ENCODE data around the gene AKT3.
A peak's percentile ranks its signal among the peaks of the same experiment; 100 is the strongest.
"Not testable (repeated sequence)": the region's sequence is repeated elsewhere in the genome, so short reads cannot be mapped to it uniquely, and the experiment has no call there.

The AKT3 gene

GRCh38 chr1:243841507-243841906 lies 8.5 kb downstream of the AKT3 start:
- no peak for DNase-seq

GRCh38 chr1:243837907-243838535 lies 12.0 kb downstream of the AKT3 start:
- peak in 2 of 5 experiments; percentile 30 to 93 for DNase-seq

DNA sequence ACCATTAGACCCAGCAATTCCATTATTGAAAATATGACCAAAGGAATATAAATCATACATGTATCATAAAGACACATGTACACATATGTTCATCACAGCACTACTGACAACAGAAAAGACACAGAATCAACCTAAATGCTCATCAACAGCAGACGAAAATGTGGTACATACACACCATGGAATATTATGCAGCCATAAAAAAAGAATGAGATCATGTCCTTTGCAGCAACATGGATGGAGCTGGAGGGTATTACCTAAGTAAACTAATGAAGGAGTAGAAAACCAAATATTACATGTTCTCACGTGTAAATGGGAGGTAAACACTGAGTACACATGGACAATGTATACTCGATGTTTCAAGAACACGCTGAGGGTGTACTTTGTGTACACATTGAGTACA lies 15.9 kb downstream of the AKT3 start:
- DNase-seq = no peak

- DNase-seq = no peak
Observed at GRCh38 chr1:243831463-243831862, 18.6 kb downstream of the AKT3 start.

- DNase-seq = no peak
Observed at GRCh38 chr1:243827206-243827605, 22.8 kb downstream of the AKT3 start.

DNA sequence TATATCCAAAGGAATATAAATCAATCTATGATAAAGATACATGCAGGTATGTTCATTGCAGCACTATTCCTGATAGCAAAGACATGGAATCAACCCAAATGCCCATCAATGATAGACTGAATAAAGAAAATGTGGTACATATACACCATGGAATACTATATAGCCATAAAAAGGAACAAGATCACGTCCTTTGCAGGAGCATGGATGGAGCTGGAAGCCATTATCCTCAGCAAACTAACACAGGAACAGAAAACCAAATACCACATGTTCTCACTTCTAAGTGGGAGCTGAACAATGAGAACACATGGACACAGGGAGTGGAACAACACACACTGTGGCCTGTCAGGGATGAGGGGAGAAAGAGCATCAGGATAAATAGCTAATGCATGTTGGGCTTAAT lies 25.1 kb downstream of the AKT3 start:
- not testable (repeated sequence) for DNase-seq

- no peak for DNase-seq
Observed at GRCh38 chr1:243821177-243821680, 28.8 kb downstream of the AKT3 start.

GRCh38 chr1:243819438-243819839 lies 30.6 kb downstream of the AKT3 start:
- no peak for DNase-seq

DNA sequence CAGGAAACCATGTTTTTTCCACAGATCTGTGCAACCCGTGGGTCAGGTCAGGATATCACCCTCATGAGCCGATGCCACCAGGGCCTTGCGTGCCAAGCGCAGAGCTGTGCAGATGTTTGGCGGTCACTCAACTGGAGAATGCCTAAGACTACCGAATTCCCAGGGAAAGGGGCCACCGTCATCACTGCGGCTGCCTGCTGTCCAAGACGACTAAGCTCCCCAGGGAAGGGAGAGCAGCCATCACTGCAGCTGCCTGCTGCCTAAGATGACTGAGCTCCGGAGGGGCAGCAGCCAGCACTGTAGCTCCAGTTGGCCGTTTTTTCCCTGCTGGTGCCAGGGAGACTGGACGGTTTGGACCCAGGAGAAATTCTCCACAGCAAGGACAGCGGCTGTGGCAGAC lies 31.1 kb downstream of the AKT3 start:
- DNase-seq = no peak

DNA sequence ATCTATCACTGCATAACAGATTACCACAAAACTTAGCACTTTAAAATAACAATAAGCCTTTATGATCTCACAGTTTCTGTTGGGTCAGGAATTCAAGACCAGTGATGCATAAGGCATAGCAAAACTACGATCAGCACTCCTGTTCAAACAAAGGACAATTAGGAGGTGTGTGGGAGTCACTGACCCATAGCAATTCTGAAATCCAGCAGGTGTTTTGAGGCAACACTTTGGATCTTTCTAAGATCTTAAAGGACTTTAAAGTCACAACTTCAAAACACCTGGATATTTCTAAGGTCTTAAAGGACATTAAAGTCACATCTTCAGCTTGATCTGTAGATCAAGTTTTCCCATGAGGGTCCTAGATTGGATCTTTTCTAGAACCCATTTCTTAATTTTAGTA lies 35.3 kb downstream of the AKT3 start:
- no peak for DNase-seq

- not testable (repeated sequence) for DNase-seq
Observed at GRCh38 chr1:243807346-243807745, 42.7 kb downstream of the AKT3 start.

DNA sequence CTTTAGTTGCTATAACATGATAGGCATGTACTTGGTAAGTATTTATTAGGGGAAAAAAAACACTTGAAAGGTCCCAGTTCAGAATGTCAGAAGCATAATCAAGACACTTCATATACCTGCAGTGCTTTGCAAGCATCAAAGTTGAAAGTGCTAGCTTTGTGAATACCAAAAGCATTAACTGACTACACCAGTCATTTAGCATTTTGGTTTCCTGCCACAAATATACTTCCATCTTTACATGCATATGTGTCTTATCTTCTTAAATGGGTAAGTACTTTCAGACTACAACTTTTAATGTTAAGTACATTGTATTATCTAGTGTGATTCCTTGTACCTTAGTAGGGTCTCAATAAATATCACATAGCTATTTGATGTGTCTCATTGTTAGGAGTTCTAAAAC lies 43.7 kb downstream of the AKT3 start:
- peak in 1 of 5 experiments; percentile 77 for DNase-seq

DNA sequence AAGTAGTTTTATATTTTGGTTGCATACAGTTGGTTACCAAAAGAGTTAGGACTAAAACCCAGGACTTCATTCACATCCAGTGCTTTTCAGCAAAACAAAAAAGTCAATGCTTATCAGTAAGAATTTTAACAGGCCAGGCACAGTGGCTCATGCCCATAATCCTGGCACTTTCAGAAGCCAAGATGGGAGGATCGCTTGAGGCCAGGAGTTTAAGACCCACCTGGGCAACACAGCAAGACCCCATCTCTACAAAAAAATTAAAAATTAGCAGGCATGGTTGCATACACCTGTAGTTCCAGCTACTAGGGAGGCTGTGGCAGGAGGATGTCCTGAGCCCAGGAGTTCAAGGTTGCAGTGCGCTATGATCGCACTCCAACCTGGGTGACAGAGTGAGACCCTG lies 47.3 kb downstream of the AKT3 start:
- DNase-seq = no peak

DNA sequence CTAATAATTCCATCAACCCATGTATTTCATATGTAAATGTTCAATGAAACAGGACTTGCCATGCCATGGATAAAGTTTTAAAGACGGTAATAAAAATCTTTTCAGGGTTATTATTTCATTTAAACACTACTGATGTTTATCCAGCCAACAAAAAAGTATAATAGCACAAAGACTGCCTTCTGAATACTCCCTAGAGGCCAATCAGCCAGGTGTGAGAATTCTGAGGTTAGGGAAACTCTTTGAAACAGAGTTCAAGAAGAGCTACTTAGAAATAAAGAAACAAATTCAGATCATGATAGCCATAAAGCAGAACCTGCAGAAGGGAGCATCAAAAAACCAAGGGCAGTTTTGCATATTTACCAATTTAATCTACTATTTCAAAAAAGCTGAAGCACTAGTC lies 48.7 kb downstream of the AKT3 start:
- no peak for DNase-seq

GRCh38 chr1:243799908-243800307 lies 50.1 kb downstream of the AKT3 start:
- DNase-seq = no peak

- no peak for DNase-seq
Observed at GRCh38 chr1:243798726-243799125, 51.3 kb downstream of the AKT3 start.

GRCh38 chr1:243796016-243796415 lies 54.0 kb downstream of the AKT3 start:
- DNase-seq = no peak

GRCh38 chr1:243793298-243793697 lies 56.7 kb downstream of the AKT3 start:
- peak in 1 of 5 experiments; percentile 63 for DNase-seq

GRCh38 chr1:243792891-243793290 lies 57.2 kb downstream of the AKT3 start:
- DNase-seq = peak in 1 of 5 experiments; percentile 6

- DNase-seq = no peak
Observed at GRCh38 chr1:243792401-243792800, 57.6 kb downstream of the AKT3 start.

- DNase-seq = no peak
Observed at GRCh38 chr1:243791586-243792267, 58.3 kb downstream of the AKT3 start.

DNA sequence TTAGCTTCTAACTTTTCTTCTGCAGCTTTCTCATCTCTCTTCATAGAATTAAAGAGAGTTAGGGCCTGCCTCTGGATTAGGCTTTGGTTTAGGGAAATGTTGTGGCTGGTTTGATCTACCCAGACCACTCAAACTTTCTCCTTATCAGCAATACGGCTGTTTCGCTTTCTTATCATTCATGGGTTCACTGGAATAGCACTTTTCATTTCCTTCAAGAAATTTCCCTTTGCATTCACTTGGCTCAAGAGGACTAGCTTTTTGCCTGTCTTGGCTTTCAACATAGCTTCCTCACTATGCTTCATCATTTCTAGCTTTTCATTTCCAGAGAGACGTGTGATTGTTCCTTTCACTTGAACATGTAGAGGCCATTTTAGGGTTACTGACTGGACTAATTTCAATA lies 59.6 kb downstream of the AKT3 start:
- DNase-seq = no peak

GRCh38 chr1:243786531-243786930 lies 63.5 kb downstream of the AKT3 start:
- no peak for DNase-seq

- no peak for DNase-seq
Observed at GRCh38 chr1:243784506-243784905, 65.5 kb downstream of the AKT3 start.

GRCh38 chr1:243783714-243784113 lies 66.3 kb downstream of the AKT3 start:
- no peak for DNase-seq
